ENCODE results near the gene GJC2.

Gene GJC2

DNA sequence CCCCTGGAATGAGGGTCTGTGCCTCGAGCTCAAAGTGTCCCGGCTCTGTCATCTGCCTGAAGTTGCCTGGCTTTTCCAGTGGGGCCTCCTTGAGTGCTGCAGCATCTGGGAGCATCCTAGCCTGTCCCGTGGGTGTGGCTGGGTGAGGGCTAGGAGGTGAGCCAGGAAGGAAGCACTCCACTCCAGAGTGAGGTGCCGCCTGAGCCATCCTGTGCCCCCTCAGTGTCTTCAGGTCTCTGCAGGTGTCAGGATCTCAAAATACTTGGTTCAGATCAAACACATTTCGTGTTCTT, 27.4 kb downstream of the GJC2 start:
- TF ChIP-seq, protein P1, sequence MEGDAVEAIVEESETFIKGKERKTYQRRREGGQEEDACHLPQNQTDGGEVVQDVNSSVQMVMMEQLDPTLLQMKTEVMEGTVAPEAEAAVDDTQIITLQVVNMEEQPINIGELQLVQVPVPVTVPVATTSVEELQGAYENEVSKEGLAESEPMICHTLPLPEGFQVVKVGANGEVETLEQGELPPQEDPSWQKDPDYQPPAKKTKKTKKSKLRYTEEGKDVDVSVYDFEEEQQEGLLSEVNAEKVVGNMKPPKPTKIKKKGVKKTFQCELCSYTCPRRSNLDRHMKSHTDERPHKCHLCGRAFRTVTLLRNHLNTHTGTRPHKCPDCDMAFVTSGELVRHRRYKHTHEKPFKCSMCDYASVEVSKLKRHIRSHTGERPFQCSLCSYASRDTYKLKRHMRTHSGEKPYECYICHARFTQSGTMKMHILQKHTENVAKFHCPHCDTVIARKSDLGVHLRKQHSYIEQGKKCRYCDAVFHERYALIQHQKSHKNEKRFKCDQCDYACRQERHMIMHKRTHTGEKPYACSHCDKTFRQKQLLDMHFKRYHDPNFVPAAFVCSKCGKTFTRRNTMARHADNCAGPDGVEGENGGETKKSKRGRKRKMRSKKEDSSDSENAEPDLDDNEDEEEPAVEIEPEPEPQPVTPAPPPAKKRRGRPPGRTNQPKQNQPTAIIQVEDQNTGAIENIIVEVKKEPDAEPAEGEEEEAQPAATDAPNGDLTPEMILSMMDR (IDR thresholded peaks at IDR 0.05; ENCODE audit: borderline replicate concordance, control extremely low read depth, extremely low read depth, insufficient read depth, missing control alignments), result no peak
- in situ Hi-C loops (cut with MboI; ENCODE audit: low sequenced_read_pairs, unreplicated experiment), result no loop called here
- DNase-seq (ENCODE audit: low spot score), result no peak

DNA sequence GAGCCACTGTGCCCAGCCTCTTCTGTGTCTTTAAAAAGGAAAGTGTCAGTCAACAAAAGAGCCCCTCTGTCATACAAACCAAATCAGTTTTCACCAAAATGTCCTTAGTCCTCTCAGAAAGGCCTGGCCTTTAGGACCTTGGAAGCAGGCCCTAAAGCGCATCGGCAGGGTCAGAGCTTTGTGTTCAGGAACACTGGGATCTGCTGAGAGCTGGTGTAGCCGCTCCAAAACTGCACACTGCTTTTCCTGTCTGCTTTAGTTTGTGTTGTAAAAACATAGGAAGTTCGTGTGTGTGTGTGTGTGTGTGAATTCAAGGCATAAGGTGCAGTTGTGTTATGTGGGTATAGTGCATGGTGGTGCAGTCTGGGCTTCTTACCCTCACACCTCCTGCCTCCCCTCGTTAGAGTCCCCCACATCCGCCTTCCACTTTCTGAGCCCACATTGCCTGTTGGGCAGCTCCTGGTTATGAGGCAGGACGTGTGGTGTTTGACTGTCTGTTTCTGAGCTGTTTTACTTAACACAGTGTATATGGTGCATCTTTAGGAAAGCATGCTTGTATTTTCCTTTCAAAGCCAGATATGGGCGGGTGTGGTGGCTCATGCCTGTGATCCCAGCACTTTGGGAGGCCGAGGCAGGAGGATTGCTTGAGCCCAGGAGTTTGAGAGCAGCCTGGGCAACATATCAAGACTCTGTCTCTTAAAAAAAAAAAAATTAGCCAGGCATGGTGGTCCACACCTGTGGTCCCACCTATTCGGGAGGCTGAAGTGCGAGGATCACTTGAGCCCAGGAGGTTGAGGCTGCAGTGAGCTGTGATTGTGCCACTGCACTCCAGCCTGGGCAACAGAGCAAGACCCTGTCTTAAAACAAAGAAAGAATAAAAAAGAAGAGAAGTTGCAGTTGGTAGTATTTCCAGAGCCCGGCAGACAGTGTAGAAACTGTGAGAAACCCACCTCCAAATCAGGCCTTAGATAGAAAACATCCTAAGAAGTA, 28.3 kb downstream of the GJC2 start:
- DNase-seq (ENCODE audit: low spot score), result no peak
- in situ Hi-C loops (cut with MboI; ENCODE audit: low sequenced_read_pairs, unreplicated experiment), result no loop called here
- TF ChIP-seq, protein P1 (IDR thresholded peaks at IDR 0.05; ENCODE audit: borderline replicate concordance, control extremely low read depth, extremely low read depth, insufficient read depth, missing control alignments), result no peak

DNA sequence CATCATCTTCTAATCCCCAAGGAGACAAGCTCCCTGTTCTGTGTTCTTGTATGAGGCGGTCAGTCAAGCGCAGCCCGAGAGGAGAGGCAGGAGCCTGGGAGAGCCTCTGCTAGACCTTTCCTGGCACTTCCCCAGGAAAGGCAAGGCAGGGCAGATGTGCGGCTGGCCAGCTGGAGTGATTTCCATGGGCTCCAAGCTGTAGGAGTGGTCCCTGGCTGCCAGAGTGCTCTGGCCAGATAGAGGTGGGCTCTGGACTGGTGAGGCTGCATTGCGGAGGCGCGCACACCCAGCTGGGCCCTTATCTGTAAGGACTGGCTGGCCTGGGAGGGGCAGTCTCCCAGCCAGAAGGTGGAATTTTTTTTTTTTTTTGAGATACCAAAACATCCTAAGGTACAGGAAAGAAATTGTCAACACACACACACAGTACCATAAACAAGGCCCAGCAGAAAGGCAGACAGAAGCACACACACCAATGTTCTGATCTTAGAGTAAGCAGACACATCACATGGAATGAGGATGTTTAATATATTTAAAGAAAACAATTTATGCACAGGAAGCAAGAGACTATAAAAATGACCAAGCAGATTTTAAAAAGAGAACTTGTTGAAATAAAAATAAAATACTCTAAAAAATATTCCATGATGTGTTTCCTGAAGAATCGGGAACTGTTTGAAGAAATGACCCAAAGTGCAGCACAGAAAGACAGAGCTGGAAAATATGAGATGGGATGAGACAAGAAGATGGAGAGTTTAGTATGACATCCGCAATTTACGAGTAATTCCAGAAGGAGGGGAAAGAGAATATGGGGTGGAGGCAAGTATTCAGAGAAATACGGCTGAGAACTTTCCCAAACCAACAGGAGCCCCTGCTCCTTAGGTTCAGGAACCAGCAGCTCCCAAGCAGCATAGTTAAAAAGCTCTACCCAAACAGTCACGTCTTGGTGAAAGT, 29.3 kb downstream of the GJC2 start:
- in situ Hi-C loops (cut with MboI; ENCODE audit: low sequenced_read_pairs, unreplicated experiment), result no loop called here
- TF ChIP-seq, protein P1 (IDR thresholded peaks at IDR 0.05; ENCODE audit: borderline replicate concordance, control extremely low read depth, extremely low read depth, insufficient read depth, missing control alignments), result no peak
- DNase-seq (ENCODE audit: low spot score), result no peak

DNA sequence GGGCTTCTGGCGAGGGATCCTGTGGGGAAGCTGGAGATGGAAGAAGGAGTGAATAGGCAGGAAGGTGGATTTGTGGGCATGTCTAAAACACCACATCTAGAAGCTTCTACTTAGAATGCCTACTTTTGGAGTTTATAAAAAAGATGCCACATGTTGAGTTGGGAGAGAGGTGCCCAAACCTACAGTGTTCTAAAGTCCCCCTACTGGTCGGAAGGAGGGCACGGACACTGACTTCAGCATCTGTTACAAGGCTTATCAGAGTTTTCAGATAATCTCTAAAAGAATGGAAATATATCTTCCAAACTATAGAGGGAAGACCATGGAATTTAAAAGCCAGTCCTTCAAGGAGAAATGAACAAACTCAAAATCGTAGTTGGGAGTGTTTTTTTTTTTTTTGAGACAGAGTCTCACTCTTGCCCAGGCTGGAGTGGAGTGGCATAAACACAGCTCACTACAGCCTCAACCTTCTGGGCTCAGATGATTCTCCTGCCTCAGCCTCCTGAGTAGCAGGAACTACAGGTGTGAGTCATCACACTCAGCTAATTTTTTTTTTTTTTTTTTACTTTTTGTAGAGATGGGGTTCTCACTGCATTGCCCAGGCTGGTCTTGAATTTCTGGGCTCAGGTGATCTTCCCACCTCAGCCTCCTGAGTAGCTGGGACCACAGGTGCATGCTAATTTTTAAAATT, 30.7 kb downstream of the GJC2 start:
- no peak for DNase-seq (ENCODE audit: low spot score)
- TF ChIP-seq, protein P1 (IDR thresholded peaks at IDR 0.05; ENCODE audit: borderline replicate concordance, control extremely low read depth, extremely low read depth, insufficient read depth, missing control alignments), result no peak
- in situ Hi-C loops (cut with MboI; ENCODE audit: low sequenced_read_pairs, unreplicated experiment), result no loop called here

DNA sequence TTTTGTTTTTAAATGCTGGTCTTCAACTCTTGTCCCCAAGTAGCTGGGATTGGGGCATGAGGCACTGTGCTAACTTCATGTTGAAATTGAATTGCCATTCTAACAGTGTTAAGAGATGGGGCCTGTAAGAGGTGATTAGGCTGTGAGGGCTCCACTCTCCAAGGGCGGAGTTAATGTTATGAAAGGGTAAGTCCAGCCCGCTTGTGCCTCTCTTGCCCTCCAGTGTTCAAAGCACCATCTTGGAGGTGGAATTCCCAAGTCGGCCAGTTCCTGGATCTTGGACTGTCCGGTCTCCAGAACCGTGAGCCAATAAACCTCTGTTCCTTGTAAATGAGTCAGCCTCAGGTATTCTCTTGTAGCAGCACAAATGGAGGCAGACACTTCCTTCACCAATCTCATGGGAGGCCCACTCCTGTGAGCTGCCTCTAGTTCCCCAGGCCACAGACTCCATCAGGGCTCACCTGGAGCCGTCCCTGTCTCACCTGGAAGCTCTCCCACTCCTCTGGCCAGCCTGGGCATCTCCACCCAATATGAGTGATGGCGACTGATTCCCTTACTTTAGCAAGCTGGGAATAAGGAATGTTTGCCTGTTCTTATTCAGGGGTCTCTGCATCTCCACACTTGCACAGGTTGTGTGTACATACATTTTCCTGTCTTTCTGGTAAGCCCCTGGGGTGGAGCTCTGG, 31.4 kb downstream of the GJC2 start:
- TF ChIP-seq, protein P1 (IDR thresholded peaks at IDR 0.05; ENCODE audit: borderline replicate concordance, control extremely low read depth, extremely low read depth, insufficient read depth, missing control alignments), result no peak
- no peak for DNase-seq (ENCODE audit: low spot score)
- in situ Hi-C loops (cut with MboI; ENCODE audit: low sequenced_read_pairs, unreplicated experiment), result no loop called here

All from GM13976 (cell line).